ENCODE data around the gene TCF20.

Gene TCF20

GRCh38 chr22:42256220-42256619 is 14.2 kb downstream of the TCF20 start:
- DNase-seq = no peak

GRCh38 chr22:42249831-42250230 is 20.6 kb downstream of the TCF20 start:
- DNase-seq = no peak

- DNase-seq = no peak
Observed at GRCh38 chr22:42248995-42249394, 21.5 kb downstream of the TCF20 start.

- DNase-seq = no peak
Observed at GRCh38 chr22:42247596-42247995, 22.9 kb downstream of the TCF20 start.

GRCh38 chr22:42243802-42244060 is 26.7 kb downstream of the TCF20 start:
- DNase-seq = no peak

- DNase-seq = no peak
Observed at GRCh38 chr22:42236848-42237247, 33.6 kb downstream of the TCF20 start.

GRCh38 chr22:42236268-42236667 is 34.2 kb downstream of the TCF20 start:
- DNase-seq = no peak

GRCh38 chr22:42233879-42234278 is 36.6 kb downstream of the TCF20 start:
- no peak for DNase-seq

- no peak for DNase-seq
Observed at GRCh38 chr22:42231929-42232328, 38.5 kb downstream of the TCF20 start.

- no peak for DNase-seq
Observed at GRCh38 chr22:42229455-42230149, 40.9 kb downstream of the TCF20 start.

- no peak for DNase-seq
Observed at GRCh38 chr22:42228483-42228882, 42.0 kb downstream of the TCF20 start.

- DNase-seq = no peak
Observed at GRCh38 chr22:42227435-42227834, 43.0 kb downstream of the TCF20 start.

- no peak for DNase-seq
Observed at GRCh38 chr22:42225841-42226240, 44.6 kb downstream of the TCF20 start.

- no peak for DNase-seq
Observed at GRCh38 chr22:42222140-42222539, 48.3 kb downstream of the TCF20 start.
